ENCODE measurements around the gene PDE4D. TPM values are rescaled to one million over a fixed set of nuclear protein-coding genes. Genes with fewer than 3 reads are reported as not detected.

PDE4D gene
- total RNA-seq, 1 donor from 2014 or later: 44.8 TPM

- no peak for DNase-seq (ENCODE audit: low spot score in 2 of 2)
- intact Hi-C loops (cut with DNase I): no loop called here
- no peak overlapping the region for H3K27ac ChIP-seq
These were observed 147.2 kb downstream of the PDE4D start for GRCh38 chr5:59746241-59746765.

GRCh38 chr5:59745415-59745863 lies 148.1 kb downstream of the PDE4D start:
- Histone ChIP-seq H3K27me3 (no peaks in the 10 kb centered on the region), H3K36me3 (no peaks in the 10 kb centered on the region), H3K4me3 (peak overlapping the region in 1 of 2 donors; percentile 31), H3K9me3 (no peaks in the 10 kb centered on the region), H3K27ac (peak overlapping the region in 1 of 2 donors; percentile 49), H3K4me1 (no peaks in the 10 kb centered on the region)
- intact Hi-C loops (cut with DNase I): no loop called here
- DNase-seq (ENCODE audit: low spot score in 2 of 2): peak in 1 of 2 donors; percentile 74
- TF ChIP-seq, protein P1, sequence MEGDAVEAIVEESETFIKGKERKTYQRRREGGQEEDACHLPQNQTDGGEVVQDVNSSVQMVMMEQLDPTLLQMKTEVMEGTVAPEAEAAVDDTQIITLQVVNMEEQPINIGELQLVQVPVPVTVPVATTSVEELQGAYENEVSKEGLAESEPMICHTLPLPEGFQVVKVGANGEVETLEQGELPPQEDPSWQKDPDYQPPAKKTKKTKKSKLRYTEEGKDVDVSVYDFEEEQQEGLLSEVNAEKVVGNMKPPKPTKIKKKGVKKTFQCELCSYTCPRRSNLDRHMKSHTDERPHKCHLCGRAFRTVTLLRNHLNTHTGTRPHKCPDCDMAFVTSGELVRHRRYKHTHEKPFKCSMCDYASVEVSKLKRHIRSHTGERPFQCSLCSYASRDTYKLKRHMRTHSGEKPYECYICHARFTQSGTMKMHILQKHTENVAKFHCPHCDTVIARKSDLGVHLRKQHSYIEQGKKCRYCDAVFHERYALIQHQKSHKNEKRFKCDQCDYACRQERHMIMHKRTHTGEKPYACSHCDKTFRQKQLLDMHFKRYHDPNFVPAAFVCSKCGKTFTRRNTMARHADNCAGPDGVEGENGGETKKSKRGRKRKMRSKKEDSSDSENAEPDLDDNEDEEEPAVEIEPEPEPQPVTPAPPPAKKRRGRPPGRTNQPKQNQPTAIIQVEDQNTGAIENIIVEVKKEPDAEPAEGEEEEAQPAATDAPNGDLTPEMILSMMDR (IDR thresholded peaks at IDR 0.05): no peak

More at GRCh38 chr5:59746241-59746765, 147.2 kb downstream of the PDE4D start:
- Histone ChIP-seq H3K9me3 (no peaks in the 10 kb centered on the region), H3K4me3 (no peak overlapping the region), H3K4me1 (no peaks in the 10 kb centered on the region), H3K27me3 (no peaks in the 10 kb centered on the region), H3K36me3 (no peaks in the 10 kb centered on the region)
- TF ChIP-seq, protein P1 (IDR thresholded peaks at IDR 0.05): no peak

GRCh38 chr5:59744531-59744992 lies 149.0 kb downstream of the PDE4D start:
- Histone ChIP-seq H3K9me3 (no peaks in the 10 kb centered on the region), H3K27ac (no peak overlapping the region), H3K36me3 (no peaks in the 10 kb centered on the region), H3K4me3 (no peak overlapping the region), H3K4me1 (no peaks in the 10 kb centered on the region), H3K27me3 (no peaks in the 10 kb centered on the region)
- intact Hi-C loops (cut with DNase I): no loop called here
- TF ChIP-seq, protein P1 (IDR thresholded peaks at IDR 0.05): no peak
- no peak for DNase-seq (ENCODE audit: low spot score in 2 of 2)

DNA sequence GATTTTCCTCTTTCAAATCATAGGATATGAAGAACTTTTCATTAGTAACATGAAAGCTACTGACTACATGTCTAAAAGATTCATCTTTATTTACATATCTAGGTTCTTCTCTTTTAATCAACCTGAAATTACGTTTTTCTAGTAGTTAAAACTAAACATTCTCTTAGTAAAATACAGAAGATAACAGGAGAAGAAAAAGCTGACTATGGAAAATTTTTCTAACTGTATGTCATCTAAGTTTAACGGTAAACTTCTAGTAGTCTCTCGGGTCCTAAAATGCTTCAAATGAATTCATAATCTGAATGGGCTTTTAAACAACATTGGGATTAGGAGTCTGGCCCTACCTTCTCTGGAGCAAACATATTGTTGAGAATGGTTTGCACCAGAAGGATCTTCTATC lies 151.9 kb downstream of the PDE4D start:
- no peak overlapping the region for H3K27ac ChIP-seq
- no peaks in the 10 kb centered on the region for H3K36me3 ChIP-seq
- intact Hi-C loops (cut with DNase I): no loop called here
- no peaks in the 10 kb centered on the region for H3K4me1 ChIP-seq
- no peaks in the 10 kb centered on the region for H3K9me3 ChIP-seq
- TF ChIP-seq, protein P1 (IDR thresholded peaks at IDR 0.05): no peak
- H3K27me3 ChIP-seq: no peaks in the 10 kb centered on the region
- H3K4me3 ChIP-seq: no peak overlapping the region
- DNase-seq (ENCODE audit: low spot score in 2 of 2): no peak

GRCh38 chr5:59738024-59738423 lies 155.5 kb downstream of the PDE4D start:
- intact Hi-C loops (cut with DNase I): no loop called here
- H3K36me3 ChIP-seq: no peaks in the 10 kb centered on the region
- no peak overlapping the region for H3K4me3 ChIP-seq
- H3K9me3 ChIP-seq: no peaks in the 10 kb centered on the region
- H3K4me1 ChIP-seq: no peaks in the 10 kb centered on the region
- TF ChIP-seq, protein P1 (IDR thresholded peaks at IDR 0.05): no peak
- no peak overlapping the region for H3K27ac ChIP-seq
- no peak for DNase-seq (ENCODE audit: low spot score in 2 of 2)
- H3K27me3 ChIP-seq: no peaks in the 10 kb centered on the region

DNA sequence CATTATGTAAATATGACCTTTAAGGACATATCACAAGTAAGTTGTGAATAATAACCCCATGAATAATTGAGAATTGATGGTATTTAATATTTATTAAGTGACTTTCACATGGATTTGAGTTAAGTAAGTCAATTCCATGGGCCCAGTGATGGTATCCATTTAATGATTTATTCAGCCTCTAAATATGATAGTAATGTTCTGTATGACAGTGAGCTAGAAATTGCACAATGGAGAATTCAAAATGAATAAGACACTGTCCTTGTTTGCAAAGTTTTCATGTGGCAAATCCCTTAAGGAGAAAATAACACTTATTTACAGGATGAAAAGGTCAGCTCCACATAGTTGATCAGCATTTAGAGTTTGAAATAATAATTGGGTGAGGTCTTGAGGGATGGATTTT lies 160.7 kb downstream of the PDE4D start:
- TF ChIP-seq, protein P1 (IDR thresholded peaks at IDR 0.05): no peak
- H3K4me1 ChIP-seq: no peaks in the 10 kb centered on the region
- intact Hi-C loops (cut with DNase I): no loop called here

More for the DNA sequence above, 160.7 kb downstream of the PDE4D start:
- Histone ChIP-seq H3K9me3 (no peaks in the 10 kb centered on the region), H3K36me3 (no peaks in the 10 kb centered on the region), H3K27me3 (no peaks in the 10 kb centered on the region), H3K4me3 (no peak overlapping the region), H3K27ac (no peak overlapping the region)
- DNase-seq (ENCODE audit: low spot score in 2 of 2): no peak
